ENCODE measurements around the gene COX8A.

COX8A gene

GRCh38 chr11:64003807-64004589, 29.6 kb downstream of the COX8A start:
- no peak for DNase-seq (ENCODE audit: low read depth)

- DNase-seq (ENCODE audit: low read depth): no peak
Observed at GRCh38 chr11:64004590-64004984, 30.2 kb downstream of the COX8A start.

- DNase-seq (ENCODE audit: low read depth): no peak
Observed at GRCh38 chr11:64005691-64006090, 31.3 kb downstream of the COX8A start.

- no peak for DNase-seq (ENCODE audit: low read depth)
Observed at GRCh38 chr11:64006398-64006797, 32.0 kb downstream of the COX8A start.

- no peak for DNase-seq (ENCODE audit: low read depth)
Observed at GRCh38 chr11:64007160-64007628, 32.8 kb downstream of the COX8A start.

- no peak for DNase-seq (ENCODE audit: low read depth)
Observed at GRCh38 chr11:64007629-64008282, 33.3 kb downstream of the COX8A start.

GRCh38 chr11:64008283-64008913, 34.0 kb downstream of the COX8A start:
- DNase-seq (ENCODE audit: low read depth): no peak

GRCh38 chr11:64008914-64009633, 34.7 kb downstream of the COX8A start:
- DNase-seq (ENCODE audit: low read depth): no peak

- no peak for DNase-seq (ENCODE audit: low read depth)
Observed at GRCh38 chr11:64009710-64010109, 35.3 kb downstream of the COX8A start.

- no peak for DNase-seq (ENCODE audit: low read depth)
Observed at GRCh38 chr11:64010783-64011182, 36.4 kb downstream of the COX8A start.

- DNase-seq (ENCODE audit: low read depth): no peak
Observed at GRCh38 chr11:64011371-64011770, 37.0 kb downstream of the COX8A start.

- DNase-seq (ENCODE audit: low read depth): no peak
Observed at GRCh38 chr11:64013141-64013896, 38.9 kb downstream of the COX8A start.

- DNase-seq (ENCODE audit: low read depth): no peak
Observed at GRCh38 chr11:64014356-64014755, 39.9 kb downstream of the COX8A start.

GRCh38 chr11:64015510-64015909, 41.1 kb downstream of the COX8A start:
- DNase-seq (ENCODE audit: low read depth): no peak

- DNase-seq (ENCODE audit: low read depth): no peak
Observed at GRCh38 chr11:64015935-64016845, 41.8 kb downstream of the COX8A start.

GRCh38 chr11:64017945-64018224, 43.5 kb downstream of the COX8A start:
- no peak for DNase-seq (ENCODE audit: low read depth)

GRCh38 chr11:64018310-64018709, 43.9 kb downstream of the COX8A start:
- no peak for DNase-seq (ENCODE audit: low read depth)

- DNase-seq (ENCODE audit: low read depth): no peak
Observed at GRCh38 chr11:64019106-64020037, 45.0 kb downstream of the COX8A start.

GRCh38 chr11:64020976-64021756, 46.7 kb downstream of the COX8A start:
- DNase-seq (ENCODE audit: low read depth): no peak
